AML-193 (cell line): ENCODE data around the gene DPYSL3.

Experiments
- DNase-seq, 2 experiments: peaks; one replicate each; lab custom pipeline; 2025; lab: John Stamatoyannopoulos, UW

Gene DPYSL3

DNA sequence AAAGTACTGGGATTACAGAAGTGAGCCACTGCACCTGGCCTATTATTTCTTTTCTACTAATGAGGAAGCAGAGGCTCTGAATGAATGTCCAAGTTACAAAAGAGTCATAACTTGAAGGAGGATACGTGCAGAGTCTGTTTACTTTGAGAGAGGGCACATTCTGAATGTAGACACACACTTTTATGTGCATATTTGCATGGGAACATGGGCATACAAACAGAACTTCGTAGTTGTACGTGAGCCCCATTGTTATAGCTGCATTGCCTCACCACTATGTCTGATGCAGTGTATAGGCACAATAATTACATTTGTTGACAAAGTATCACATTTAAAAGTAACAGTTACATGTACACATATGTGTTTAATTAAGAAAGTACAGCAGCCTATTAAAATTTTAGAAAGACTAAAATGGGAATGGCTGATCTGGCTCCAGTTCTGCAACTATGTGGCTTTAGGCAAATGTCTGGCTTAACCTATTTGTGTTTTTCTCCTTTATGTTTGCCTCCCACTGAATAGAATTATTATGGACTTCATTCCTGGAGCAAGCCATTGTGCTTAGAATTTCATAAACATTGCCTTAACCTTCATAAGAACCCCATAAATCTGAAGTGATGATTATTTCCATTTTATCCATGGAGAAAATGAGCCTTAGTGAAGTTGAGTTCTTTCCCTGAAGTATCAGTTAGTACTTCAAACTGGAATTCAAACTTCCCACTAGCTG is 3.0 kb upstream of the DPYSL3 start:
- no peak for DNase-seq

DNA sequence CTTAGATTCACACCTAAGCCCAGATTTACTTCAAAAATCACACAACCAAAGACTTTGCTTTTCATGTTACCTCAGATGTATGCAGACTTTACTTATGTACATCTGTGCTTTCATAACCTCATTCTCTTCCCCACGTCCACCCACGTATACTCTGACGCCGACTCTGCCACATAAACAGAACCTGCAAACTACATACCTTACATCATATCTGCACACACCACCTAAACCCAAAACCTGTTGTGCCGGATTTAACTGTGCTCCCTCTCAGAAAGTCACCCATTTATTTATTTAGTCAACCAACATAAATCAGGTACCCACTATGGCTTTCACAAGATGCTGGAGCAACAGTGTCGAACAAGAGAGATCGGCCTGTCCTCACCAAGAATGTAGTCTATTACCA is 1.0 kb upstream of the DPYSL3 start:
- no peak for DNase-seq

DNA sequence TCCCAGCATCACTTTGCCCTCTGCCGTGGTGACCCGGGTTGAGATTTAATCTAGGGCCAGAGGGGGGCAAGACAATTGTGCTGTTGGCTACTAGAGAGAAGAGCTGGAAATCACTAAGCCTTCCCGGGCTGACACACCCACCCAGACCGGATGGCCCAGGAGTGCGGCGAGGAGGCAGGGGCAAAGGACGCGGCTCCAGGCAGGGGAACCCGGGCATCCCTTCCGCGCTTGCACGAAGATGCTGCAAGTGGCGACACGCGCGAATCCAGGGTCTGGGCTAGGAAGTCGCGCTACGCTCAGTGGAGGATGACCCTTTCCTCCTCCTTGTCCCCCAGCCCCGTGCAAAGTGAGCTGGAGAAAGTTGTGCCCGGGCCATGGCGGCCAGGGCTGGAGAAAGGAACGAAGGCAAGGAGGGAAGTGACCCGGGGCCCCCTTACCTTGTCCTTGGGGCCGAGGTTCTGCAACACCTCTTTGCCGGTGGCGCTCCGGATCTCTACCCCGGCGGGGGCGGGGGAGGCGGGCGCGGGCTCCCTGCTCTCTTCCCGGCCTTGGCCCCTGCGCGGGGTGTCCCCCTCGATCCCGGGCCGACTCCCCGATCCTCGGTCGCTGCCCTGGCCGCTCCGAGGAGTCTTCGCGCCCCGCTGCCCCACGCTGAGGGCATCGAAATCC is 693 bp downstream of the DPYSL3 start:
- DNase-seq = no peak

DNA sequence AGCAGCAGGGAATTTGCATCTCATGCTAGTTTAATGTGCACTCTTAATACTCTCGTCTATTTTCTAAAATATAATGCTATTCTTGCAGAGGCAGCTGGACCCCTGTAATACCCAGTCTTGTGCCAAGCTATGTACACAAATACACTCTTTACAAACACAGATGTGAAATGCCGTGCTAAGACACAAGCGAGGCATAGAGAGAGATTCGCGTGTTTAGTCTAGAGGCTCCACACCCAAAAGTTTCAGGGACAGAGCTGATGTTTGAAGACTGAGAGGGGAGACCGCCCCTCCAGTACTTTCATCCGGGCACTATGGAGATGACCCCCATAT is 1.2 kb downstream of the DPYSL3 start:
- no peak for DNase-seq

DNA sequence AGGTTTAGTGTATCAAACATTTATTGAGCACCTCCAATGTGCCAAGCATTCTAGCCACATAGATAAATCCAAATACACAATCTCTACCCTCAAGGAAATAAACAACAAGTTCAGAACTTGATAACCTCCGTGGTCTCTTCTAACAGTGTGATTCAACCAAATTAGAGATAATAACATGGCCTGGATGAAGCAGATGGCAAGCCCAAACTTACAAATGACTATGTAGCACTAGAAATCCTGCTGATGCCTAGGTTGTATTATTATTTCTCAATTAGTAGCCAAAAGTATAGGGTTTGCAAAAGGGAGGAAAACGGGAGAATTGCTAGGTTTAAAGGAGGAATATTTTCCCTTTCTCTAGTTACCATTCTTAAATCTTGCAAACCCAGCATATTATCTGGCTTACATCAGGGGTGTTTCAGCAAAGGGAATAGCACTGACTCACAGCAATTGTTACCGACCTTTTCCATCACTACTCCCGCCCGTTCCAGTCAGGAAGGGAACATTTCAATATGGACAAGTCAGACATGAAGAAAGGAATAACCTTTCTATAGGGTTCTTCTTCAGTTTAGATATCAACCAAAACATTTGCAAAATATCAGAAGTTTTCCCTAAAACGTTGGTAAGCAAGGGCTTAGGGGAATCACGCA is 2.3 kb downstream of the DPYSL3 start:
- no peak for DNase-seq

DNA sequence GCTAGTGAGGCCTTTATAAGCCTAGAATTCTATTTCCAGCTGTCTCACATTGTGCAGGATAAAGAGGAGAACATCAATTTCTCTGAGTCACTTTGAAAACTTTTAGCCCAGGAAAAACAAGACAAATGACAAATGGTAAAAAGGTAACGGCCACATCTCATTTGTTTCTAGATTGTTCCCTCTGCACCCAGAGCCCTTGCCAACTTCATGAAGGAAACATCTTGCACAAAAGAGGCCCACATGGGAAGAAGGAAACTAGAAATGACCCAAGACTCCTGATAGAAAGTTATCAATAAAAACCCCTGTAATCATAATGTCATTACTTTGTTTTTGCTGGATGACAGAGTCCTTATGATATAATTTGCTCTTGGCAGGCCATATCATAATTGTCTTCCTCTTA is 5.3 kb downstream of the DPYSL3 start:
- DNase-seq = no peak

DNA sequence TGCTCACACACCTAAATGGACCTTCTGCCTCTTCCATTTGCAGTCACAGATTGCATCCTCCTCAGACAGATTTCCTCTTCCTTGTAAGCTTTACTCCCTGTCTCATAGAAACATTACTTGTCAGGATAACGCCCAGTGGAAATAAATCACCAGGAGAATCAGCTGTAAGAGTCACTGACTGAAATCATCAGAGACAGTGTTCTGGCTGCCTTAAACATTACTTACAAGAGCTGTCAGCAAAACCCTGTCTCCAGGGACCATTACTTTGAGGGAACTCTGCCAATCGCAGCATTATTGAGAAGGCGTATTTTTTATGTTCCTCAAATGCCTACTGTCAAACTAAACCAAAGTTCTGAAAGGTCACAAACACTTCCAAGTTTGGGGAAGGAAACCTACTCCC is 5.9 kb downstream of the DPYSL3 start:
- DNase-seq = no peak

DNA sequence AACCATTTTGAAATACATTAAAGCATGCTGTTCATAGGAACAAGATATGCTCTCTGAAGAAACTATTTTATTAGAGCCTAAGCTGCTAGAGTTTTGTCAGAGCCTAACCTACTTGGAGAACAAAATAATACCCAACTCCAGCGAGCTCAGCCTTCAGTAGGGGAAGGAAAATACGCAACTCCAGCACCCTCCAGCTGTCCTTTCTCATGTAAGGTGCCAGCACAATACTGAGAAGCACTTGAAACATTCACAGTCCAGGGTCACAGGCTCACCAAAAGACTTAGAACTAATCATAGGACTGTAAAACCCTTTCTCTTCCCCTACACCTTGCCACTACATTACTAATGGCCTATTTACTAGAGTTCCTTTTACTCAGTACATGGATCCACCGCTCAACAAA is 18.9 kb downstream of the DPYSL3 start:
- no peak for DNase-seq

DNA sequence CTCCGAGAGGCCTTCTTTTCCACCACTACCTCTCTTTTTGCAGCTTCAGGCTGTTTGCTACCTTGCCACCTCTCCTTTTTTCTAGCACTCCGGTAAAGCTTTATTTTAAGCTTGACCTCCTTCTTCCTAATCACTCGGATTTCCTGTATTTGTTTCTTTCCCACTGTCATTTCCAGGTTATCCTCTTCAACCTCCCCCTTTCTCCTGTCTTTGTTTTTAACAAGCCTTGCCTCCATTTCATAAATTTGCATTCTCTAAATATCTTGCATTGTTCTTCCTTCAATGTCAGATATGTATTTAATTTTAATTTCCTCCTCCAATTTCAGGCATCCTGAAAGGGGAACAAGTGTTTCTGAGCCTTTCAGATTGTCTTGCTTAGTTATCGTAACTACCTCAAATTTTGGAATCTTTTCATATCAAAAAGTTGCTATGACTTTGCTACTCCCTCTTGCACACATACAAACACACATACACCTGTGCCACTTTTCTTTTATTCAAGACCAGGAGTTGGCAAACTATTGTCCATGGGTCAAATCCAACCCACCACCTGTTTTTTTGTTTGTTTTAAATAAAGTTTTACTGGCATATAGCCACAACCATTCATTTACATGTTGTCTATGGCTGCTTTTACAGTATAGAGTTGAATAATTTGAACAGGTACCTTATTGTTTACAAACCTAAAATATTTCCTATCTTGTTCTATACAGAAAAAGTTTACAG is 22.7 kb downstream of the DPYSL3 start:
- DNase-seq = no peak

DNA sequence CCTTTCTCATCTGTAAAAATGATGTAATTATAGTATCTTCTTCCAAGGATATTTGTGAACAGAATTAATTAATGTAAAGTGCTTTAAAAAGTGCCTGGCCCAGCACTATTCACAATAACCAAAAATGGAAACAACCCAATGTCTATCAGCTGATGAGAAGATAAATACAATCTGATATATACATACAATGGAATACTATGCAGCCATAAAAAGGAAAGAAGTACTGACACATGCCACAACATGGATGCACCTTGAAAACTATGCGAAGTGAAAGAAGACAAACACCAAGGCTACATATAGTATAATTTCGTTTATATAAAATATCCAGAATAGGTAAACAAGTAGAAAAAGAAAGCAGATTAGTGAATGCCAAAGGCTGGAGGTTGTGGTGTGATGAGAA is 24.1 kb downstream of the DPYSL3 start:
- no peak for DNase-seq

DNA sequence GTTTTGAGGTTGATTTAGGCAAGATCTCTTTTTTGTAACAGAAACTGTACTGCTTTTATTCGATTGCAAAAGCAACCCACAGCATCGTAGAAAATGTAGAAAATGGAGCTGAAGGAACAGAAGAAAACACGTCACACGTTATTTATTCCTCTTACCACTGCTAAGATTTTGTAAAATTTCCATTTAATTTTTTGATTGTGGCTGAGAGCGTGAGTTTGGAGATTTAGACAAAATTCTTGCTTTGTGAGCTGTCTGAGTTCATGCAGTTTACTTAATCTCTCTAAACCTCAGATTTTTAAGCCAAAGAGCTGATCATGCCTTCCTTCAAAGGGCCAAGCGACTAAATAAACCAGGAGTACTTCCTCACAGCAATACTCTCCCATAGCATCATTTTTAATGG is 24.8 kb downstream of the DPYSL3 start:
- no peak for DNase-seq

DNA sequence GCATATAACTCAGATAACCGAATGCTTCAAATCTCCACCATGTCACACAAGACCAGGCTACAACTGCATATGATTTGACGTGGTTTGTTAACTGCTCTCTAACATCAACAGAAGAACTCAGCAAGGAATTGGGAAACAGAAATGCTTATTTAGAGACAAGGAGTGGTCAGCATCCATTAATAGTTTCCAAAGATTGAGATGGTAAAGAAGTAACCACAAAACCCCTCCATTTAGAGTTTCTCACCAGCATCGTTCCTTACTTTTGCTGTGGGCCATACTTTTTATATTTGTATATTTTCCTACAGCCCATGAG is 25.2 kb downstream of the DPYSL3 start:
- DNase-seq = no peak

DNA sequence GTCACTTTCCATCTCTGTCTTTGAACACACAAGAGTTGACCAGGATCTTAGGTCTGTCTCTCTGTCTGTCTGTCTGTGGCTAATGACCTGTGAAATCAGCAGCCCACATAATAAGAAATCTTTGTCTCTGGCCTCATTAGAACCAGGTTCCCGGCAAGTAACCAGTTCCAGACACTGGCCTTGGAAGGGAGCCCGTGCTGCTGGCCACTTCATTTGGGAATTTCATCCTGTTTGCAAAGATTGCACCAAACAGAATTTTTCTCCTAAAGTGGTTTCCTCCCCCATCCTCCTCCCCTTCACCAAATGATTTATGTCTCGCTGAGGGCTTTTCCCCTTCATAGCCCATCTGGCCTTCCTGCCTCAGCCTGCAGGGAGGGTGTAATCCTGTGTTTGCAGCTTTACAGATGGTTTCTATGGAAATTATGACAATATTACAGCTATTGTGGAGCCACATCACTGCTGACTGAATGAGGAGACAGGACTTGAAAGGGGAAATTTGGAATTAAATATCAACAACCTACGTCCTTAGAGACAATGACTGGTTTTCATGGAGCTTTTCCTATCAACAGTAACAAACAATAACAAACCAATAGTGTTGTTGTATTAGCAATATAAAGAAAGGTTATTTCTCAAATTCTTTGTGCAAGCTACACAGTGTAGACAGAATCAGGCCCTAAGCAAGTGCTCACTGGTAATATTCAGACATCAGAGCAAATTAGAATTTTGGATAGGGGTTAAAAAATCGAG is 25.7 kb downstream of the DPYSL3 start:
- no peak for DNase-seq

DNA sequence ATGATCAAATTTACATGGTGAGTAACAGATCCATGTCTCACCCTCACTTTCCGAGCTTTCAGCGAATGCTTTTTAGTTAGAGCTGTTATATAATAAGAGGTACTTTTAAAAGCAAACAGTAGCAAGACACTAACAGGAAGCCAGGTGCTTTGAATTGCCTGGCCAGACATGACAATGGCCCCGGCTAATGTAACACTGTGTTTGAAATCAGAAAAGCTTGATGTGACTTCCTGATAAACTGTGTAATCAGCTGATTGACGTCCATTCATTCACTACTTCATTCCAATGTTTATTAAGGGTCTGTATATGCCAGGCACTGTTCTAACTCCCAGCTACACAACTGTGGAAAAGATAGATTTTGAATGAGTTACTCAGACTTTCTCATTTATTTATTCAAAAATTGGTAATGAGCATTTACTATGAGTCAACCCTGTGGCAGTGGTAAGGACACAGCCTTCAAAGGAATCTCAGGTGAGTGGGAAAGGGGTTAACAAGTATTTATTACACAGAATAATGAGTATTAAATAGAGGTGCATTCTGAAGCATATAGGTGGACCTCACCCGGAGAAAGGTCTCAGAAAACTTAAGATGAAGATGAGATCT is 26.6 kb downstream of the DPYSL3 start:
- DNase-seq = no peak

DNA sequence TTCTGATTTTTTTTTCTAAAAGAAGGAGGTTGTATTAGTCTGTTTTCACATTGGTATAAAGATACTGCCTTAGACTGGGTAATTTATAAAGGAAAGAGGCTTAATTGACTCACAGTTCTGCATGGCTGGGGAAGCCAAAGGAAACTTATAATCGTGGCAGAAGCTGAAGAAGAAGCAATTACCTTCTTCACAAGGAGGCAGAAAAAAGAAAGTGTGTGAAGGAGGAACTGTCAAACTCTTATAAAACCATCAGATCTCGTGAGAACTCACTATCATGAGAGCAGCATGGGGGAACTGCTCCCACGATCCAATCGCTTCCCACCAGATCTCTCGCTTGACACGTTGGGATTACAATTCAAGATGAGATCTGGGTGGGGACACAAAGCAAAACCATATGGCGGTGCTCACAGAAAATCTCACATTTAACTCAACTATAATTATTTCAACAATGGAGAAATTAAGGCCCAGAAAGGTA is 27.1 kb downstream of the DPYSL3 start:
- no peak for DNase-seq

DNA sequence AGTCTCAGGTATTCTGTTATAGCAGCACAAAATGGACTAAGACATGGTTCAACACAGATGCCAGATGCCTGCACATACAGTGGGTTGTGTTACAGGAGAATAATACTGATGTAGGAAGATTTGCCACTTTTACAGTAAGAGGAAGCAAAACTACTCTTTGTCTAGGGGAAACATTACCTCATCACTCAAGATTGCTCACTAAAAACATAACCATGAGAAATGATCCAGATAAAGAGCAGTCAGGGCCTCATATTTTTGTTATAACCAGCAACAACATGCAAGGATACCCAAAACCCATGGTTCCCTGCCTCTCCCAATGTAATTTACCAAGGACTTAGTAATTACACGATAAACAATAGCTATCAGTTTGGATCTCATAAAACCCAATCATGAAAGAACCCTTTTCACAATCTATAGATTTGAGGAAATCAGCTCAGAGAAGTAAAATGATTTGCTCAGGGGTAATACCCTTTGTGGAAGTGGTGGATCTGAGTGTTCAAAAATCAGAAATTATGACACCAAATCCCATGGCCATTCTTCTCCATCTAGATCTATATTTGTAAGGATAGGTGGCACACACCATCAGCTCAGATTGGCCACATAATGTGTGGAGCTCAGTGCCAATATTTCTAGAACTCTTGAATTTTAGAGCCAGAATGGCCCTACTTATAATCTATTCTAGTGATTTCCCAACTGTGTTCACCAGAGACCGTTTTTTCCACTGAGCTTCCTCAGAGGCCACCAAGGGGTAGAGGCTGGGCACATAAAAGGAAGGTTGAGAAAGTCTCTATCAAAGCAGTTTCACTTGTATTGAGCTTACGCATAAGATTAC is 27.8 kb downstream of the DPYSL3 start:
- DNase-seq = no peak

DNA sequence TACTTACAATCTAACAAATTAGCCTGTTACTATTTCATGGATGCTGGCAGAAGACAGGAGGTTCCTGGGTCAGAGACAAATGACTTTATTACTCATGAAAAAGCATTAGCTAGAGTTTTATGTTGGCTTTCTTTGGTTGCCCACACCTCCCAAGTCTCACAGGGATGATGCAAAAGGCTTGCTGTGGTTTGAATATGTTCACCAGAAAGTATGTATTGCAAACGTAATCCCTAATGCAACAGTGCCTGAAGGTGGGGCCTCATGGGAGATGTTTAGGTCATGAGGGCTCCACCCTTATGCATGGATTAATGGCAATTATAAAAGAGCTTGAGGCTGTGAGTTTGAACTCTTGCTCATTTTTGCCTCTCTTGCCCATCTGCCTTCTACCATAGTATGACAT is 28.5 kb downstream of the DPYSL3 start:
- DNase-seq = no peak

DNA sequence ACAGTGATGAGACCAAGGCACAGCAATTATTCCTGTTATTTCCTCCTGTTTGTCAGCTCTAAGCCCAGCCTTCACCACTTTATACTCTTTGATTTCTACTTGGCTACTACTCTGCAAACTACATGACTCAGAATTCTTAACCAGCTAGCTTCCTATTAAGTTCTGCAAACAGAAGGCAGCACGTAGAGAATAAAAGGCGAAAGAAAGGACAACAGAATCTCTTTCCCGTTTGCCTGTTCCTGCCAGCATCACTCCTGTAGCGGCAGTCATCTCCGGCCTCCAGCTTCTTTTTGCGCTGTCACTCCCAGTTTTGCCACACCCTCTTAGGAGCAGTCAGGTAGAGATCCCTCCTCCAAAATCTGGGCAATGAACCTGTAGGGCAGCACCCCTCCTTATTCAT is 29.9 kb downstream of the DPYSL3 start:
- no peak for DNase-seq

DNA sequence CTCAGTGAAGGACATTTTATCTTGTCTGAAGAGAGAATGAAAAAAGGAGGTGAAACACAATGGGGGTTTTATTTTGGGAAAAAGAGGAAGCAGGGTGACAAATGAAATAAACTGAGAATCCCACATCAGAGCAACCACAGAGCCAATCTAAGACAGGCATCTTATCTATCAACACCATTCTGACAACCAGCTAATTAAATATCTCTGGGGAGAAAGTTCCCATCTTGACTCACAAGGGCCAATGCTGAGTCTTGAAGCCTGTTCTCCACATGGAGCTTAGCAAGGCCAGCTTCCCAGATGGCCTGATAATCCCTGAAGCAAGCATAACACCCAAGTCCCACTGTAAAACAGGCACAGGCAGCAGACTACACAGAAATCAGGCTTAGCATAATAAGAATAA is 30.4 kb downstream of the DPYSL3 start:
- DNase-seq = no peak

DNA sequence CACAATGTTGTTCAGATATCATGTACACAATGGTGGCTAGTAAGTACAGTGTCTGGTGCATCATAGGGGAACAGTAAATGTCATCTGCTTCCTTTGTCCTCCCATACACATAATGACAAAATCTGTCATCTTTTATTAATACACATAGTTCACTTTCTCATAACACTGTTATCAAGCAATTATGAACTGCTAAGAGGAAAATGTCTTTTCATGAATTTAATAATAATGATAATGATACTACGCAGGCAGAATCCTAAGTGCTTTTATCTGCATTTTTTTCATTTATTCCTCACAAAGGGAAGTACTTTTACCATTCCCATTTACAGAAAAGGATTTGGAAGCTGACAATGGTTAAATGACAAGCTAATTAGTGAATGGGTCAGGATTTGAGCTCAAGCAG is 35.7 kb downstream of the DPYSL3 start:
- no peak for DNase-seq
